ENCODE results near the gene TNFRSF19.

The TNFRSF19 gene

GRCh38 chr13:23722726-23723453, 152.7 kb downstream of the TNFRSF19 start:
- TF ChIP-seq CTCF (conservative IDR thresholded peaks at IDR 0.05), result no peak
- H3K27ac ChIP-seq, result no peak overlapping the region

- H3K27ac ChIP-seq, result no peak overlapping the region
- no peak for TF ChIP-seq CTCF (conservative IDR thresholded peaks at IDR 0.05)
Measured at GRCh38 chr13:23723471-23723870, 153.3 kb downstream of the TNFRSF19 start.

- TF ChIP-seq CTCF (conservative IDR thresholded peaks at IDR 0.05), result no peak
- no peak overlapping the region for H3K27ac ChIP-seq
Measured at GRCh38 chr13:23724196-23724970, 154.2 kb downstream of the TNFRSF19 start.
